HG03520 (cell line): Measurements from ENCODE around the gene SLC4A1.

Experiments used
- ATAC-seq: cut with Tn5 transposase; IDR thresholded peaks from one replicate; pipeline ENCODE4 v1.9.1; 2021; ENCODE audit warnings: mild to moderate bottlenecking, moderate library complexity; ENCODE audit not compliant: unreplicated experiment

Gene SLC4A1

GRCh38 chr17:44284024-44284400 is 16.1 kb upstream of the SLC4A1 start:
- ATAC-seq, result no peak

- no peak for ATAC-seq
Measured at GRCh38 chr17:44283344-44284023, 15.5 kb upstream of the SLC4A1 start.

DNA sequence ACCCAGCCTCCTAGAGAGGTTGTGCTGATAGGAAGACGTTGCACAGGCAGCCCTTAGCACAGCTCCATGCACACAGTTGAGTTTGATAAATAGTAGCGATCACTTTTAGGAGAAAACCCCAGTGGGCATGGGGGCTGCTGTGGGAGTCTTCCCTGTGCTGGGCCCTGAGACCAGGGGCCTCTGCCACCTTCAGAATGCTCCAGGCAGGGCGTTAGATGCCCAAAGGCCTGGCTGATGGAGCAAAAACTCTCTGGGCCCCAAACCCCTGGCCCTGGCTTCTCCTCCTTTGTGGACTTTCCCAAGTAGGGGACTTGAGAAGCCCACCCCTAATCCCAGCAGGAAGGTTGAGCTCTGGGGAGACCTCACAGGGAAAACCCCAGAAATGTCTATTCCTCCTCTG is 14.3 kb upstream of the SLC4A1 start:
- ATAC-seq, result no peak

DNA sequence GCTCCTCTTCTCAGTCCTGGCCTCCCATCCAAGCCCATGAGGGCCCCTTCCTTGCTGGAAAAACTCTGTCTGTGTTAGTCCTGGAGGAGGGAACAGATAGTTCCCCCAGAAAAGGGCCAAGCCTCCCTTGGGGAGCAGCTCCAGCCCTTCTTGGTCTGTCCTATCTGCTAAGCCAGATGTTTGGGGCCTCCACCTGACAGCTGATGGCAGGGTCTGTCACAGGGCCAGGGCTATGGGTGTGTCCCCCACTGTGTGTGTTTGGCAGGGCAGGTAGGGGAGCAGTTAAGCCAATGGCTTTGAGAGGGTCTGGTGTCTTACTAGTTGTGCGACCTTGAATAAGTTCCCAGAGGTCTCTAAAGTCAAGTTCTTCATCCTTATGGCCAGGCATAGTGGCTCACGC is 13.6 kb upstream of the SLC4A1 start:
- ATAC-seq, result no peak

DNA sequence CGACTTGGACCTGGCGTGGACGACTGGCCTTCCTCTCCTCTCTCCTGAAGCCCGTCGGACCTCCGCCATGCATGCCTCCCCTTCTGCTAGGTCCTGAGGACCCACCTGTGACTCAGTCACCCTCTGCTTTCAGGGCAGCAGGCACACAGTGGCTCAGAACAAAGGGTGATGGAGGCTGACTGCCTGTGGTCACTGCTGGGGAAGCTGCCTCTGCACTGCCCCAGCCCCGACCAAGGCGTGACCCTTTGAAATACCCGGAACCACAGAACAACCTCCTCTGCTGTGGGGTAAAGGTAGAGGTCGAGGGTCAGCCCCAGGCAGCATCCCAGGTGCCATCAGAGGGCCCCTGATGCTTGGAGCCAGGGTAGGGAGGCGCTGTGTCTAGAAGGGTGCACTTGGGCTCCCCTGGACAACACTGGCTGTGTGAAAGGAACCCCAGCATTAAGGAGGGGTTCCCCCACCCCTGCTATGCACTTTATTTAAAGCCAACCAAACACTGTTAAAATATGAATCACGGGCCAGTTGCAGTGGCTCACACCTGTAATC is 12.5 kb upstream of the SLC4A1 start:
- no peak for ATAC-seq

- peak; percentile 73 for ATAC-seq
Measured at GRCh38 chr17:44279666-44280391, 11.9 kb upstream of the SLC4A1 start.

- no peak for ATAC-seq
Measured at GRCh38 chr17:44279346-44279665, 11.4 kb upstream of the SLC4A1 start.

DNA sequence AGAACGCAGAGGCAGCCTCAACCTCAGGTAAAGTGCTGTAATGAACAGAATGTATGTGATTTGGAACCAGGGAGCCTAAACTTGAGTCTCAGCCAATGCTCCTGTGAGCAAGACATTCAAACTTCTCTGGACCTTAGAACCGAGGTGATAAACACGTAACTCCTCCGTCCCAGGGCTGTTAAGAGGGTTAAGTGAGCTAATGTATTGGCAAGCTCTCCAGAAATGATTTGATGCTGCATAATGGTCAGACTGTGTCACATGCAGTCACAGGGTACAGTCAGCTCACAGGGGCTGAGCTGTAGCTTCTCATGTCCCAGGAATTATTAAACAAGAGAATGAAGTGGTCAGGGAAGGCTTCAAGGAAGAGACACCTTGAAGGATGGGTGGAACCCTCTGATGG is 10.0 kb upstream of the SLC4A1 start:
- no peak for ATAC-seq

GRCh38 chr17:44273607-44274006 is 5.7 kb upstream of the SLC4A1 start:
- ATAC-seq, result no peak

DNA sequence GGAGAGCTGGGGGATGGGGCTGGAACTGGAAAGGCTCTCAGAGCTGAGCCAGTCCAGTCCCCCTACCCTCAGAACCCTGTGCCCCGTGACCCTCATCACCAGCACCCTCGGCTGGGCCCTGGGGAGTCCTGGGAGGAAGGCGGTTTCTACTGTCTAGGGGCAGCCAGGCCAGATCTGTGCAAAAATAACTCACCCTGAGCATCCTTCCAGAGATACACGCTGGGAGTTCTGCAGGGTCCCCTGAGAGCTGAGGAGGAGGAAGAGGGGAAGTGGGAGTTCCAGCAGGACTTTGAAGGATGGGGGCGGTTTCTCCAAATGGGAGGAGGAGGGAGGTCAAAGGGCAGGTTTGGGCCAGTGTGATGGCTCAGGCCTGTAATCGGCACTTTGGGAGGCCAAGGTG is 5.0 kb upstream of the SLC4A1 start:
- no peak for ATAC-seq

GRCh38 chr17:44272321-44272951 is 4.5 kb upstream of the SLC4A1 start:
- no peak for ATAC-seq

GRCh38 chr17:44269535-44270240 is 1.8 kb upstream of the SLC4A1 start:
- no peak for ATAC-seq

GRCh38 chr17:44268709-44269534 is 987 bp upstream of the SLC4A1 start:
- ATAC-seq, result no peak

- ATAC-seq, result no peak
Measured at GRCh38 chr17:44267165-44267455, 825 bp downstream of the SLC4A1 start.

DNA sequence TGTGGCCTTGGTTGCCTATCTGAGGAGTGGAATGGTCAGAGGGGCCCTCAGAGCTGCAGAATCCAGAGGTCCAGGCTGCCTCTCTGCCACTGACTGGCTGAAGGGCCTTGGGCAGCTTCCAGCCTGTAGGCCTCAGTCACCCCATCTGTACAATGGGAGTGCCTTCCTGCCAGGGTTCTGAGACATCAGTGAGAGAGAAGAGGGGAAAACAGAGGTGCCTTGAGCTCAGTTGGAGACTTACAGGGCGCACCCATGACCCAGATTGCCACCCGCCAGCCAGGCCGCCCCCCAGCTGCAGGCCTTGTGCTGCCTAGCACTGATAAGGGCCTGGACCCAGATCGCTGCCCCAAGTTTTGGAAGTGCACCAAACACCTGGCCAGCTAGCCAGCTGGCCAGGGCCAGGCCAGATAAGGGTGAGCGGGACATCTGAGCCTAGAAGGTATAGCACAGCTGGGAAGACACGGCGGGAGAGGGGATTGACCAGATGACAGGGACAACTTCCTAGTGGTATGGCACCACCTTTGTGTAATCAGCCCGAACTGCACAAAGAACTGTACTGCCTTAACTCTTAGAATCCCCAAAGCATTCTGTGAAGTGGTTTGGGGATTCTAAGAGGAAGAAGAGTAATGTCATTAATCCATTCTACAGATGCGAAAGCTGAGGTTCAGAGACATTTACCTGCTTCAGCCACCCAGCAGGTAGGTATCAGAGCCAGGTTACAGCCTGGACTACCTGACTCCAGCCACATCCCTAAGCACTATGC is 1.4 kb downstream of the SLC4A1 start:
- no peak for ATAC-seq

- no peak for ATAC-seq
Measured at GRCh38 chr17:44263345-44263902, 4.5 kb downstream of the SLC4A1 start.

DNA sequence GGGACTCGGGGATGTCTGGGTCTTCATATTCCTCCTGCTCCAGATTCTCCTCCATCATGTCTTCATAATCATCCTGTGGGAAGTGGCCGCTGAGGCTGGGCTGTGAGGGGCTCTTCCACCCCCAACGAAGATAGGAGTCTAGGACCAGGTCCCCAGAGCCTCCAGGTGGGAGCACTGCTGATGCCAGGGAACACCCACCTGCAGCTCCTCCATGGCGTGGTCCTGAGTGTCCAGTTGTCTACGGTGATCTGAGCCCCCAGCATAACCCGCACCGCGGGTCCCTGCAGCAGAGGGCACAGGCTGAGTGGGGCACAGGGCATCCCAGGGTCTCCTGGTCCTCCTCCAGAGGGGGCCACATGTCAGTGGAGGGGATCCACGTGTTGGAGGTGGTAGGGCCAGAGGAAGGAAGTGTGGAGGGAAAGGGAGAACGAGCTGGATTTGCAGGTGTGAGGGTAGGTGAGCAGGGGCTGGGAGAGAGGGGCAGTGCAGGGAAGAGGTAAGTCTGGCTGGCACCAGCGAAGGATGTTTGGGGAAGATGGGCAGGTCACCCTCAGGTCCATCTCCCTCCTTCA is 5.2 kb downstream of the SLC4A1 start:
- no peak for ATAC-seq

GRCh38 chr17:44260296-44260695 is 7.6 kb downstream of the SLC4A1 start:
- ATAC-seq, result no peak

DNA sequence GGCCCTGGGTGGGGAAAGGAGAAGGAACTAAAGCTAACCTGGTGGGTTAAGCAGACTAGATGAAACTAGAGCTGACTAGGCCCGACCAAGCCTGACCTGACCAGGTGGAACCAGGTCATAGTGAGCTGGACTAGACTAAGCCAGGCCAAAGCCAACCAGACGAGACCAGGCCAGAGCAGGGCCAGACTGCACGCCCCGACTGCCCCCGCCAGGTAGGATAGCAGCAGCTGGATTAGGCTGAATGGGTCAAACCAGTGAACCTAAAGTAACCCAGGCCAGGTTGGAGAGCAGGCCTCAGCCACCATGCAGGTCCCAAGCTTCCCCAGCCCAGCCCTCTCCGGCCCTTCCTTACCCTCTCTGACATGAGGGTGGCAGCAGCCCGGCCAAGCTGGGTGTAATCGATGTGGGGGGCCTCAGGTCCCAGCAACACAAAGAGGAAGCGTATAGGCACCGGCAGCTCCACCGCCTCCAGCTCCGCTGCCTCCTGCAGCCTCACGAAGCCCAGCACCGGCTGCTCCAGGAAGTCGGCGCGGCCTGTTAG is 9.1 kb downstream of the SLC4A1 start:
- ATAC-seq, result no peak
